GM12892 (cell line): Measurements from ENCODE around the gene CHKA.

Experiments used
- POLR2A ChIP-seq: IDR thresholded peaks from 2 replicates; pipeline ENCODE4 v1.6.1; 2011; ENCODE audit warnings: low read depth, low read length, control low read depth
- POLR2AphosphoS5 ChIP-seq: IDR thresholded peaks from 2 replicates; pipeline ENCODE4 v1.6.1; 2011; ENCODE audit warnings: low read depth, low read length, control low read depth

DNA sequence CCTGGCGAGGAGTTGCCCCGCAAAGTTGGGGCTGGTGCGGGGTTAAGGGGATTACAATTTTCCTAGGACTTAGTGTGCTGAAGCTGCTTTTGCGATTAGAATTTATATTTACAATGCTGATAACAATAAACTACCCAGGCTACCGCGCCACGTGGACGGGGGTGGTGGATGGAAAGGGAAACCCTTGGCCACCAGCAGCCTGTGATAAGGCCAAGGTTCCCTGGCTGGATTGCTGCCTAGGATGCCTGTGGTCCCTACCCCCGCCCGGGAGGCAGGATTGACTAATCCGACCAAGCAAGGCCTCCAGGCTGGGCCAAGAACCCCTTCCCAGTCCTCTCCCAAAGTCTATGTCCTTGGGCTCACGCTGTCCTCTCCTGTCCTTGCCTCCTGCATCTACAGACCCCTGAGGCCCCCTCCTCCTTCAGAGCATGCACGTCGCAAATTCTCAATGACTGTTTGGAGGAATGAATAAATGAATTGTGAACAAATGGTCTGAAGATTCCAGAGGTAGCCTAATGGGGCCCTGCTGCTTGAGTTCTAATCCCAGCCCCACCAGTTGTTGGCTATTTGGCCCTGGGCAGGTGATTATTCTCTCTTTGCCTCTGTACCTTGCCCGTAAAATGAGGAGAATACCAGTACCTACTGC, 7.6 kb upstream of the CHKA start:
- no peak for TF ChIP-seq POLR2A
- TF ChIP-seq POLR2AphosphoS5, result no peak
